Vein endothelial cell (primary cell): ENCODE measurements around the gene RDM1. TPM values are rescaled to one million over a fixed set of nuclear protein-coding genes. Genes with fewer than 3 reads are reported as not detected.

Experiments
- small RNA-seq: library from RNA; depleted of rRNA; stranded (forward); fragments of <200 nt; gene quantifications from one replicate; pipeline ENCODE3, GENCODE V24; 2012
- total RNA-seq: library from RNA; depleted of rRNA; stranded (reverse); fragments of >200 nt; gene quantifications from 2 replicates; pipeline ENCODE4 v1.2.3, GENCODE V29; 2012

Gene RDM1
- not detected in 2 replicates for total RNA-seq

DNA sequence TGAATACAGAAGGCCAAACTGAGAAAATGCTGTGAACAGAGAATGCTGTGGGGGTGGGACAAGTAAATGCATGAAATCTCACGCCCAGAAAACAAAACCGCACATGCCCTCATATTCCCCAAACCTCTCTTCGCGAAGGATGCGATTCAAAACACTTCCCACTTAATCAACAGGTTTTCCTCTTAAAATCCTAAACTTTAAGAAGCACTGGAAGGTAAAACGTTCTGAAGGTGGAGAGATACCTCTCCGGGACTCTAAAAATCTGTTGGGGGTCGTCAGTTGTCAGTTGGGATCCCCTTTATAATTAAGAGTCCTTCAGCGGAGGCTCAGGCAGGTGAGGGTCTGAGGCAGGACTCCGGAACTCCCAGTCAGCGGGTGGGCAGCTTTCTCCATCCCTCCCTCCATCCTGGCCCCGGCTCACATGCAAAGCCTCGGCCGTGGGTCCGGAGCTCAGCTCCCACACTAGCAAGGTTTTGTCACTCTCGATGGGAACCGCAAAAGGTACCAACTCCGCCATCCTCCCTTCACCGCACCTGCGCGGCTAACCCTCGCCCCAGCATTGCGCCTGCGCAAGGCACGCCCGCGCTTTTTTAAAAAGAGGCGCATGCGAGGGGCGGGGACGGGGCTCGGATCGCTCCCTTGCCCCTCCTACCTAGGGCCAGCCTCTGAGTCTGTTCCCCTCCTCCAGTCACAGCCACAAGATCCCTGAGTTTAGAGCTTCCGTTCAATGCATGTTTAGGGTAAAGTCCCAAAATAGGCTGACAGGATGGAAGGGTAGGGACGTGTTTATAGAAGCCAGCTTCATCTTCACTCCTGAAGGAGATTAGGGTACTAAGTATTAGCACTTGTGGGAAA is at the start of gene RDM1:
Gene RDM1 (minus strand): TSS at position 563 of the 855 bp plus-strand sequence. CDS start 46 bp downstream, at position 517.

GRCh38 chr17:35943537-35943936 is 13.0 kb upstream of the RDM1 start, which contains the start of gene LYZL6:
TSS of gene LYZL6 (minus strand) at chr17:35943713. CDS start at chr17:35939356, 4,357 bp downstream.

GRCh38 chr17:35879773-35880654 is 50.6 kb downstream of the RDM1 start, which contains the start of gene CCL5:
TSS of gene CCL5 (minus strand) at chr17:35880360.

GRCh38 chr17:35868737-35869136 is 61.8 kb downstream of the RDM1 start, which contains the start of gene HEATR9:
TSS of gene HEATR9 (minus strand) at chr17:35868891. CDS start at chr17:35868742, 149 bp downstream.

Small RNA genes within 50 kb of the gene (small RNA-seq; reads per million reads assigned to genes)
- 330 reads per million, percentile 99 among the genes with 10 or more reads in this experiment for gene RF00100

Other genes starting within 250 kb of the RDM1 start
- 0.19 and 0.33 TPM in 2 replicates for gene RASL10B, start 199.1 kb downstream of the RDM1 start, total RNA-seq
- not detected in 2 replicates for gene GAS2L2, start 177.5 kb downstream of the RDM1 start, total RNA-seq
- gene C17orf50, start 169.9 kb downstream of the RDM1 start, total RNA-seq: not detected in 2 replicates
- 11.3 and 13.7 TPM in 2 replicates for gene MMP28, start 135.1 kb downstream of the RDM1 start, total RNA-seq
- gene TAF15, start 121.3 kb downstream of the RDM1 start, total RNA-seq: 67.6 and 71.3 TPM in 2 replicates
- gene HEATR9, start 61.9 kb downstream of the RDM1 start, total RNA-seq: not detected in 2 replicates
- 0.19 and 0.65 TPM in 2 replicates for gene CCL5, start 50.4 kb downstream of the RDM1 start, total RNA-seq
- gene LYZL6, start 12.9 kb upstream of the RDM1 start, total RNA-seq: not detected in 2 replicates
- gene CCL16, start 50.7 kb upstream of the RDM1 start, total RNA-seq: 0.65 and 0.86 TPM in 2 replicates
- gene CCL14, start 56.0 kb upstream of the RDM1 start, total RNA-seq: 32.7 and 43.2 TPM in 2 replicates
- not detected in 2 replicates for gene CCL15, start 70.8 kb upstream of the RDM1 start, total RNA-seq
- 0.98 and 6.4 TPM in 2 replicates for gene CCL23, start 87.2 kb upstream of the RDM1 start, total RNA-seq
- not detected in 2 replicates for gene CCL18, start 133.5 kb upstream of the RDM1 start, total RNA-seq
- gene CCL3, start 159.4 kb upstream of the RDM1 start, total RNA-seq: not detected in 2 replicates
- not detected in 2 replicates for gene CCL4, start 173.1 kb upstream of the RDM1 start, total RNA-seq
- 0.86 TPM in 1 of 2 replicates, not detected in the other for gene TBC1D3B, start 245.9 kb upstream of the RDM1 start, total RNA-seq